SK-N-SH treated with all-trans-retinoic acid at 6 μM for 48 hours (cell line): Measurements from ENCODE around the gene CALN1.

Source experiments
- ATAC-seq: fragments of 200-7000 bp; cut with Tn5 transposase; 3 replicates; pipeline ENCODE4 v1.9.1; 2020; ENCODE audit warnings: mild to moderate bottlenecking, moderate library complexity
- ARNTL ChIP-seq: fragments of 450-650 bp; formaldehyde crosslinking; IDR thresholded peaks from 2 replicates; pipeline ENCODE4 v1.5.0; 2020; ENCODE audit warnings: low read depth, mild to moderate bottlenecking, moderate library complexity, borderline replicate concordance
- BACH2 ChIP-seq: fragments of 250-450 bp; sonication (Bioruptor Pico); IDR thresholded peaks from 2 replicates; pipeline ENCODE4 v1.9.0; 2021; ENCODE audit warnings: mild to moderate bottlenecking, borderline replicate concordance
- CREB5 ChIP-seq: fragments of 250-450 bp; sonication (Bioruptor Pico); IDR thresholded peaks from 2 replicates; pipeline ENCODE4 v1.5.1; 2020; ENCODE audit warnings: low read depth, mild to moderate bottlenecking, moderate library complexity
- CSDC2 ChIP-seq: fragments of 250-450 bp; sonication (Bioruptor Pico); IDR thresholded peaks from 2 replicates; pipeline ENCODE4 v1.5.0; 2020; ENCODE audit warnings: mild to moderate bottlenecking, moderate library complexity
- CSRNP3 ChIP-seq: fragments of 250-450 bp; sonication (Bioruptor Pico); IDR thresholded peaks from 2 replicates; pipeline ENCODE4 v1.5.1; 2021; ENCODE audit warnings: mild to moderate bottlenecking, moderate library complexity
- ESRRG ChIP-seq: fragments of 250-450 bp; sonication (Bioruptor Pico); IDR thresholded peaks from 2 replicates; pipeline ENCODE4 v1.6.1; 2021; ENCODE audit warnings: mild to moderate bottlenecking
- GLIS3 ChIP-seq: fragments of 250-450 bp; sonication (Bioruptor Pico); IDR thresholded peaks from 2 replicates; pipeline ENCODE4 v1.5.0; 2020; ENCODE audit warnings: mild to moderate bottlenecking, moderate library complexity
- ISL1 ChIP-seq: fragments of 250-450 bp; sonication (Bioruptor Pico); IDR thresholded peaks from 2 replicates; pipeline ENCODE4 v2.1.2; 2022; ENCODE audit warnings: mild to moderate bottlenecking, moderate library complexity
- OSR1 ChIP-seq: fragments of 250-450 bp; sonication (Bioruptor Pico); IDR thresholded peaks from 2 replicates; pipeline ENCODE4 v1.8.0; 2022; ENCODE audit warnings: moderate library complexity, mild to moderate bottlenecking, inconsistent platforms
- POU6F1 ChIP-seq: fragments of 250-450 bp; sonication (Bioruptor Pico); IDR thresholded peaks from 2 replicates; pipeline ENCODE4 v1.8.0; 2021; ENCODE audit warnings: low read depth, mild to moderate bottlenecking, moderate library complexity, borderline replicate concordance
- PPARA ChIP-seq: fragments of 250-450 bp; sonication (Bioruptor Pico); IDR thresholded peaks from 2 replicates; pipeline ENCODE4 v1.5.0; 2020; ENCODE audit warnings: mild to moderate bottlenecking, borderline replicate concordance
- RARB ChIP-seq: fragments of 250-450 bp; sonication (Bioruptor Pico); IDR thresholded peaks from 2 replicates; pipeline ENCODE4 v1.8.0; 2021; ENCODE audit warnings: mild to moderate bottlenecking, moderate library complexity
- SNAI2 ChIP-seq: fragments of 250-450 bp; sonication (Bioruptor Pico); IDR thresholded peaks from 2 replicates; pipeline ENCODE4 v1.5.0; 2020; ENCODE audit warnings: mild to moderate bottlenecking, moderate library complexity
- TSHZ2 ChIP-seq: fragments of 250-450 bp; sonication (Bioruptor Pico); IDR thresholded peaks from 2 replicates; pipeline ENCODE4 v1.5.0; 2020; ENCODE audit warnings: mild to moderate bottlenecking, moderate library complexity
- ZC3H10 ChIP-seq: fragments of 250-450 bp; sonication (Bioruptor Pico); IDR thresholded peaks from 2 replicates; pipeline ENCODE4 v1.5.1; 2021; ENCODE audit warnings: mild to moderate bottlenecking, moderate library complexity
- ZFP3 ChIP-seq: fragments of 250-450 bp; sonication (Bioruptor Pico); IDR thresholded peaks from 2 replicates; pipeline ENCODE4 v1.5.0; 2020; ENCODE audit warnings: mild to moderate bottlenecking, moderate library complexity
- ZNF565 ChIP-seq: fragments of 450-650 bp; formaldehyde crosslinking; conservative IDR thresholded peaks from 2 replicates; pipeline ENCODE4 v1.5.0; 2020; ENCODE audit warnings: low read depth, mild to moderate bottlenecking, moderate library complexity
- ZNF70 ChIP-seq: fragments of 450-650 bp; formaldehyde crosslinking; IDR thresholded peaks from 2 replicates; pipeline ENCODE4 v1.5.0; 2020; ENCODE audit warnings: mild to moderate bottlenecking, moderate library complexity
- ZNF8 ChIP-seq: fragments of 450-650 bp; formaldehyde crosslinking; IDR thresholded peaks from 2 replicates; pipeline ENCODE4 v1.5.0; 2020; ENCODE audit warnings: mild to moderate bottlenecking, moderate library complexity
- TF ChIP-seq, protein P1 (sequence below): fragments of 250-450 bp; sonication (Bioruptor Pico); IDR thresholded peaks from 2 replicates; pipeline ENCODE4 v1.8.0; 2020; ENCODE audit warnings: mild to moderate bottlenecking, moderate library complexity, borderline replicate concordance

The CALN1 gene

GRCh38 chr7:71804256-71804655, 607.9 kb downstream of the CALN1 start:
- no peak for ATAC-seq
- no peak for TF ChIP-seq ESRRG (CRISPR knock-in tag)
- TF ChIP-seq BACH2 (CRISPR knock-in tag) = no peak
- TF ChIP-seq GLIS3 (CRISPR knock-in tag) = no peak
- no peak for TF ChIP-seq ZNF565 (CRISPR knock-in tag)
- no peak for TF ChIP-seq ZNF70 (CRISPR knock-in tag)
- no peak for TF ChIP-seq PPARA (CRISPR knock-in tag)
- no peak for TF ChIP-seq ZNF8

DNA sequence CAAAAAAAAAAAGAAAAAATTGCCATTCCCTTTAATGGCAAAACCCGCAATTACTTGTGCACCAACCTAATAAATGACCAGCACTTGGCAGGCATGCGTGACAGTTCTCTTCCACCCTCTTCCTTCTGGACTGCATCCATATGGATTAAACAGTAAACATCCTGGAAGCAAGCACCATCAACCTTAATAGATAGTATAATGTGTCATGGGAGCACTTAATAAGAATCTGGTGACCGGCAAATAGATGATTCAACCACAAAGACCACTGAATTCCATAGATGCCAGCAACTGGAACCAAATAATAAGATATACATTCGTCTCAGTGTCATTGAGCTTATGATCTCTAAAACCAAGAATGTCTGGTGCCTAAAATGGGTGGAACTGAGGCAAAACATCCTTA, 610.2 kb downstream of the CALN1 start:
- TF ChIP-seq, protein P1, sequence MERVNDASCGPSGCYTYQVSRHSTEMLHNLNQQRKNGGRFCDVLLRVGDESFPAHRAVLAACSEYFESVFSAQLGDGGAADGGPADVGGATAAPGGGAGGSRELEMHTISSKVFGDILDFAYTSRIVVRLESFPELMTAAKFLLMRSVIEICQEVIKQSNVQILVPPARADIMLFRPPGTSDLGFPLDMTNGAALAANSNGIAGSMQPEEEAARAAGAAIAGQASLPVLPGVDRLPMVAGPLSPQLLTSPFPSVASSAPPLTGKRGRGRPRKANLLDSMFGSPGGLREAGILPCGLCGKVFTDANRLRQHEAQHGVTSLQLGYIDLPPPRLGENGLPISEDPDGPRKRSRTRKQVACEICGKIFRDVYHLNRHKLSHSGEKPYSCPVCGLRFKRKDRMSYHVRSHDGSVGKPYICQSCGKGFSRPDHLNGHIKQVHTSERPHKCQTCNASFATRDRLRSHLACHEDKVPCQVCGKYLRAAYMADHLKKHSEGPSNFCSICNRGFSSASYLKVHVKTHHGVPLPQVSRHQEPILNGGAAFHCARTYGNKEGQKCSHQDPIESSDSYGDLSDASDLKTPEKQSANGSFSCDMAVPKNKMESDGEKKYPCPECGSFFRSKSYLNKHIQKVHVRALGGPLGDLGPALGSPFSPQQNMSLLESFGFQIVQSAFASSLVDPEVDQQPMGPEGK (CRISPR knock-in tag) = no peak
- TF ChIP-seq ARNTL (CRISPR knock-in tag) = no peak
- TF ChIP-seq RARB (CRISPR knock-in tag) = no peak
- TF ChIP-seq GLIS3 (CRISPR knock-in tag) = no peak
- no peak for TF ChIP-seq SNAI2
- TF ChIP-seq ZNF70 (CRISPR knock-in tag) = no peak
- TF ChIP-seq PPARA (CRISPR knock-in tag) = no peak
- no peak for TF ChIP-seq OSR1 (CRISPR knock-in tag)
- TF ChIP-seq ZC3H10 (CRISPR knock-in tag) = no peak
- no peak for ATAC-seq

DNA sequence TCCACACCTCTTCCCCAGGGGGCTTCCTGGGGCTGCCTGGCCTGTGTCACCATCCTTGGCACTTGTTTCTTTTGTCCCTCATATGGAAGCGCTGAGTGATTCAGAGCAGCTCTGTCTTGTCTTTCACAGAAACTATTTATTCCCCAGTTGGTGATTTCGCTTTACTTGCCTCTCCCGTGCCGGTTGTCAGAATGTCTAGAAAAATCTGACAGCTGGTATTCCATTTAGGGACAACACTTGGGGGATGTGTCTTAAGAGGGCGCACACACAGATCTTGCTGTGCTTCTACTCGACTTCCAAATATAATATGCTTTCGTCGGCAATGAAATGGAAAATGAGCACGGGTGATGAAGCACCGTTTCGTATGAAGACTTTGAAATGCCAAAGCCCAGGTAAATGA, 611.8 kb downstream of the CALN1 start:
- TF ChIP-seq ARNTL (CRISPR knock-in tag) = no peak
- TF ChIP-seq ZNF565 (CRISPR knock-in tag) = no peak
- TF ChIP-seq PPARA (CRISPR knock-in tag) = no peak
- TF ChIP-seq POU6F1 (CRISPR knock-in tag) = no peak
- no peak for TF ChIP-seq GLIS3 (CRISPR knock-in tag)
- TF ChIP-seq ZC3H10 (CRISPR knock-in tag) = no peak
- TF ChIP-seq ZFP3 = no peak
- no peak for TF ChIP-seq TSHZ2
- no peak for TF ChIP-seq CSDC2 (CRISPR knock-in tag)
- no peak for TF ChIP-seq ESRRG (CRISPR knock-in tag)
- no peak for TF ChIP-seq BACH2 (CRISPR knock-in tag)
- no peak for TF ChIP-seq CREB5
- no peak for TF ChIP-seq CSRNP3 (CRISPR knock-in tag)
- no peak for TF ChIP-seq SNAI2
- no peak for TF ChIP-seq RARB (CRISPR knock-in tag)
- no peak for TF ChIP-seq ISL1 (CRISPR knock-in tag)
- TF ChIP-seq, all 23 proteins: peak for 0
- ATAC-seq = no peak
